Stimulated activated CD4-positive, alpha-beta T cell treated with anti-CD3 and anti-CD28 coated beads, Interleukin-1b, Interleukin-23, amount 100 ng/mL, for 1 hour (primary cell): Measurements from ENCODE around the gene CACNA1G.

ENCODE experiments used
- DNase-seq, 2 donors: peaks; one replicate each; pipeline ENCODE4 v3.0.0-alpha.2; 2020; ENCODE audit warnings: low read depth in 2 of 2

CACNA1G gene

DNA sequence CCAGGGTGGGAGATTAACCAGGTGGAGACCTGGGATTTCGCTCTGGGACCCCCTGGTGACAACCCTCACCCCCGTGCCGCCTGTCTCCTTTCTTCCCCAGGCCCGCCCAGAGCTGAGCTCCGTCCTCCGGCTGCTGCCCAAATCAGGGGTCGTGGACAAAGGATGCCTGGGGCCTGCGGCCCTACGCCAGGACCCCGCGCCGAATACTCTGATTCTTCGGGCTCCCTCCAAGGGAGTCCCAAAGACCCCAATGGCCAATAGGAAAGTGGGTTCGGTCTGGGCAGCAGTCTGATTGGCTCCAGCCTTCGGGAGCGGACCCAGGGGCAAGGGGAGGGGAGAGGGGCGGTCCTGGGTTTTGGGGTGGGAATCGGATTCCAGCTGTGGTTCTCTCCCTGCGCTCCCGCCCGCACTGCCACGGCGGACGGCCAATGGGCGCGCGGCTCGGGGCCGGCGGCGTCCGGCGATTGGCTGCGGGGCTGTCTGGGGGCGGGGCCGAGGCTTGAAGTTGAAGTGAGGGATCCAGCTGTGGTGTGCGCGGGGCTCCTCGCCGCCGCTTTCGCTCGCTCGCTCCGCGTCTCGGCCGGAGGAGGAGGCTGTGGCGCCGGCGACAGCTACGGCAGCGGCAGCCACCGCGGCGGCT is at the start of gene CACNA1G:
Gene CACNA1G, plus strand, starts transcription at position 531 of the 640 bp plus-strand sequence. CDS start 745 bp downstream, outside the sequence.
- peak; percentile 62 to 82 for DNase-seq

DNA sequence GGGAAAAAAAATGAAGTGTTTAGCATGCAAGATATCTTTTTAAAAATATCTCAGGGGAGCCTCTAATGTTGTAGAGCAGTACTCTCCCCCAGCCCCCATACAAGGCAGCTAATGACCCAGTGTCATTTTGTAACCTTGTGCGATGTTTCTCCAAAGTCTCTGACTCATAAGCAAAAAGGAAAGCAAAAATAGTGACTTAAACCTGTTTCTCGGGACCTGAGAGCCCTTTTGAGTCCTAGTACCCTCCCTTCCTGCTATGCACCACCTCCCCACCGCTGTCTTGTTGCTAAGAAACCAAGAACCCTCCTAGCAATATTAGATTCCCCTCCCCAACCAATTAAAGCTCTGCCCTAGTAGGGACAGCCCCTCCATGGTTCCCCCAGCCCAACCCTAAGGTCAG is 49.5 kb upstream of the CACNA1G start:
- DNase-seq = no peak

DNA sequence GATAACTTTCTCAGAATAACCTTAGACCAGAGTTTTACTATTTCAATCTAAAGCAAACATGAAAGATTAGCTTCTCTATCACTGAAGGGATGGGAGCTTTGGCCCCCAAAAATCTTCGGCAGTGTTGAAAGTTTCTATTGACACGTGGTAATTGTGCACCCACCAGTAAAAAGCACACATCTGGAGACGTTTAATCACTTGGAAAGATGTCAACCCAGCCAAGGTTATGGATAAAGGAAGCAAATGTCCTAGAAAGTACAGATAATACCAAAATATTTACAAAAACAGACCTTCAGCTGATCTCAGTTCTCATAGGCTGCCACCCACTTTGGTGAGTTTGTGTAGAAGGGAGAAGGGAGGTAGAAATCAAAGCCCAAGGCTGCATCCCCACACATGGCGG is 47.0 kb upstream of the CACNA1G start:
- no peak for DNase-seq

- no peak for DNase-seq
These were observed 46.1 kb upstream of the CACNA1G start for GRCh38 chr17:50514388-50514787.

DNA sequence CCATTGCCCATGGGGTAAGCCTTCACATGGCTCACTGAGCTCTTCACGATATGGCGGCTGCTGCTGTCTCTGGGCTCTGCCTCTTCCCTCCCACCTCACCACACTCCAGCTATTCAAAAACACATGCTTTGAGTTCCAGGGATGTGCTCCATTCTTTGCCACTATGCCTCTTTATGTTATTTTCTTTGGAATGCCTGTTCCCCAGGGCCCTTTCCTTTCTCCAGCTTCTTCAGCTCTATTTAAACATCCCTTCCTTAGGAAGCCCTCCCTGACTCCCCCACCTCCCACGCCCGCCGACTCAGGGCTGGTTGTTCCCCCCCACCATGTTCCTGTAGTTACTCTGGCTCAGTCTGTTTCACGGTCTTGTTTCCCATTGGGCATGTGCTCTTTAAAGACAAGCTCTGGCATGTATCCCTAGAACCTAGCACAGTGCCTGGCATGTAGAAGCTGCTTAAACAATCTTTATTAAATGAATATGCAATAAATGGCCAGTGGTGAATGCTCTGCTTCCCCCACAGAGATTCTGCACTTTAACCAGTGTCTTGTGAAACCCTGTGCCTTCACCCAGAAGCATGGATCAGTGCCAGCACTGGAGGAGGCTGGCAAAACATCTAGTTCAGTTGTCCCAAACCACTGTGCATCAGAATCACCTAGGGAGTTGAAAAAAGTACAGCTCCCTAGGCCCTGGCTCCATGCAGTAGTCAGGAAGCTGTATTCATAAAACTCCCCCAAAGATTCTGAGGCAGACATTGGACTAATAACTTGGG is 45.4 kb upstream of the CACNA1G start:
- no peak for DNase-seq

DNA sequence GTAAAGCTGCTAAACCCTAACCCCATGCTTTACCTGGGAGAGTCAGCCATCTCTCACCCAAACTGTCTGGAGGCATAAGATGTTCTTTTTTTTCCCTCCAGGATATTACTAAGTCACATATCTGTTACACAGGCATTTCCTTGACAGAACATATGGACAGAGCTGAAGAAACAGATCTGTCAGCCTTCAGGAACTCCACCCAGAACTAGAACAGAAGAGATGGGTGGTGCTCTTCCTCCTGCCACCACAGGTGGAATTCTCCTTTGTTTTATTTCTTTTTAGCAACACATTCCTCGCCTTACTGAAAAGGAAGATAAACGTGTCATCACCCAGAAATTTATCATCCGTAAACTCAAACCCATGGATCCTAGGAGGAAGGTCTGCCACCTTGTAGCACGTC is 43.5 kb upstream of the CACNA1G start:
- no peak for DNase-seq

DNA sequence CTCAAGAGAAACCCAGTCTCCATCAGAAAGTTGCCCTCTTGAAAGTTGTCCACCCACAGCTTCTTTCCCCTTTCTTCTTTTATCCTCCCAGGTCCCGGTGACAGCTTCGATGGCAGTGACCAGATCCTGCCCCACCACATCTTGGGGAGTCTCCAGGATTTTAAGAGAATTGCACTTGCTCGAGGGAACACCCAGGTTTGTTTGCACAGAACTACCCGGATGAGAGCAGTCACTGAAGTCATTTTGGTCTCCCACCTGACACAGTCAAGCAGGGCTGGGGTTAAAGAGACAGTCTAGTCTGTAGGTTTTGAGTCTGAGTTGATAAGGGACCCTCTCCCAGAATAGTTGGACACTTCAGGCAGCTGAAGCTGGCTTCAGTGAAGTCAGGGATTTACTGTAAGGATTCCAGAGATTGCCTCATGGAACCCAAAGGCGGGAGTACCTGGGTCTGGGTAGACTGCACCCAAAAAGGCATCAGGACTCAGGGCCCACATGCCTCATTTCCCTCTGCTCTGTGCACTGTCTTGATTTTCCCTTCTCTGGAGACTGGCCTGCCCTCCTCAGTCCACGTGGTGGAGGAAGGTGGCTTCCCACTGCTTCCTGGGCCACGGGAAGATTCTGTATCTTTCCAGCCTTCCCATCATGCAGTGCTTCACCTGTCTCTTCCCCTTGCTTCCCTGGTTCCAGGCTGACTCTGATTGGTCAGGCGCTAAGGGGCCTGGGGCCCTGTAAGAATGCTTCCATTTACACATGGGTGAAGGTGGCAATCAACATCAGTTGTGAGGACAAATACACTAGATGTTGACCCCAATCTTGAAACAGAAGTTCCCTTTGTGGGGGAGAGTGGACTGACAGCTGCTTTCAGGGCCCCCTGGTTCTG is 42.8 kb upstream of the CACNA1G start:
- DNase-seq = no peak

DNA sequence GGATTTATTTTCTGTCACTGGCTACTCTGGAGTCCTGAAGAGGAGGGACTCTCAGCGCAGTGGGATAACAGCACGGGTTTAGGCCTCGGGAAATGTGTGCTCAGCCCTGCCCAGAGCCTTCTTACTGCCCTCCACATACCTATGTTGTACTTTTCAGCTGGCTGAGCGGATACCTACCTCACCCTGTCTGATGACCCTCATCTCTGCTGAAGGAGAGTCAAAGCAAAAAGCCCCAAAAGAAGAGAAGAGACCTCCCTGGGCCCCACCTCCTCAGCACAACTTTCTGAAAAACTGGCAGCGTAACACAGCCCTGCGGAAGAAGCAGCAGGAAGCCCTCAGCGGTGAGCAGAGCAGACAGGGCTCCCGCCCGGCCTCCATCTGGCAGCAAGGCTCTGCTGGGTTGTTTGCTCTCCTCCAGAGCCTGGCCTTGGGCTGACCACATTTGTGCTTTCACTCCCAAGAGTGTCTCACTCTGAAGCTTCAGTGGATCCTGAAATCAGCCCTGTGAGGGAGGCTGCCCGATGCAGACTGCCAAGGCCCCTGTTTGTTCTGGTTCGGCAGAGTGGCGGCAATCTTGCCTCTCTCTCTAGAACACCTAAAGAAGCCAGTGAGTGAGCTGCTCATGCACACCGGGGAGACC is 42.0 kb upstream of the CACNA1G start:
- no peak for DNase-seq

- DNase-seq = no peak
These were observed 41.2 kb upstream of the CACNA1G start for GRCh38 chr17:50519141-50519834.

GRCh38 chr17:50520483-50520882 is 40.0 kb upstream of the CACNA1G start:
- no peak for DNase-seq

- no peak for DNase-seq
These were observed 39.0 kb upstream of the CACNA1G start for GRCh38 chr17:50521514-50521913.

DNA sequence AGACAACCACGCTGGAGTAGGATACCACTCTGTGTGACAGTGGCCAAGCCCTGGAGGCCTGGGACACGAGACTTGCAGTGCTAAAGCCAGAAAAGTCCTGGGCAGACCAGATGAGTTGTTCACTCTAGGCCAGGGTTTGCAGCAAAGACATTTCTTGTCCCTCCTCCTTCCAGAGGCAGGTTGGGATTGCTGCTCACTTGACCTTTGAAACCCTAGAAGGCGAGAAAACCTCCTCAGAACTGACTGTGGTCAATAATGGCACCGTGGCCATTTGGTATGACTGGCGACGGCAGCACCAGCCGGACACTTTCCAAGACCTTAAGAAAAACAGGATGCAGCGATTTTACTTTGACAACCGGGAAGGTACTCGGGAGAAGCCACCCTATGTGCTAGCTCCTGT is 37.7 kb upstream of the CACNA1G start:
- DNase-seq = no peak

DNA sequence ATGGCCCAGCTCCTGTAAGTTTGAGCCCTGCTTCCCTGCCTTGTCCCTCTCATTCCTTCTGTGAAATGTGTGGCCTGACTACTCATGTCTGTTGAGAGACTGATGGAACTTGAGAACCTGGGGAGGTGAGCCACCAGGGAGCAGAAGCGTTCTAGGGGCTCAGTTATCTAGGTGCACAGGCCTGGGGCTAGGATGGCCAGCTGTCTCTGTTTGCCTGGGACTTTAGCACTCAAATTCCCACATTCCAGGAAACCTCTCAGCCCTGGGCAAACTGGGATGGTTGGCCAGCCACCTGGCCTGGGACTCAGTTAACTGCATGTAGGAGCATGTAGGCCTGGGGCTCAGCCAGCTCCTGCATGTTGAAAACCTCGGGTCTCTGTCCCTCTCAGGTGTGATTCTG is 37.3 kb upstream of the CACNA1G start:
- no peak for DNase-seq

DNA sequence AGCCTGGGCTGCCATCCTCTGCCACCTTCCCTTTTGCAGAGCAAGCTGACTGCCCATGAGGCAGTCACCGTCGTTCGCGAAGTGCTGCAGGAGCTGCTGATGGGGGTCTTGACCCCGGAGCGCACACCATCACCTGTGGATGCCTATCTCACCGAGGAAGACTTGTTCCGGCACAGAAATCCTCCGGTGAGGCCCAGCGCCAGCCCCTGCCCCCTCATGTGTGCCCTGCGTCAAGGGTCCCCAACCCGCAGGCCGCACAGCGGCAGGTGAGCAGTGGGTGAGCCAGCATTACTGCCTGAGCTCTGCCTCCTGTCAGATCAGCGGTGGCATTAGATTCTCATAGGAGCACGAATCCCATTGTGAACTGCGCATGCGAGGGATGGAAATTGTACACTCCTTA is 35.7 kb upstream of the CACNA1G start:
- no peak for DNase-seq

DNA sequence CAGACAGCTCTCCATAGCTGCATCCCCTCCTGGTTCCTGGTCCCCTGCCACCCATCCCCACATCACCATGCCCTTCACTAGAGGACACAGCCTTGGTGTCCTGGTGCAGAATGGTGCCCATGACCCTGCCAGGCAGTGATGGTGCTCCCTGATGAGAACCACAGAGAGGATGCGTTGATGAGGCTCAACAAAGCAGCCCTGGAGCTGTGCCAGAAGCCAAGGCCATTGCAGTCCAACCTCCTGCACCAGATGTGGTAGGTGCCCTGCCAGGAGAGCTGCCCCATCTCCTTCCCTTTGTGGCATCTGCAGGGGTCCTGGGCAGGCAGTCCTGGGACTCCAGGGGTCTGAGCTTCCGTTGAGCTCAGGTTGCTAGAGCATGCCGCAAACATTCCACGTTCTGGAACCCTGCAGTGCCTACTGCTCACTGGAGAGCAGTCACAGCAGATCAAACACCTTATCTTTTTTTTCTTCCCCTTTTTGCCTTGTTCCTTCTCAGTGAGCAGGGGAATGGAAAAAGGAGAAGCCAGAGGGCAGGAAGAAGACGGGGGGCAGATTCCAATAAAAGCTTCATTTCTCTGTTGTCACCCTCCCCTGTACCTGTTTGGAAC is 33.3 kb upstream of the CACNA1G start:
- no peak for DNase-seq

DNA sequence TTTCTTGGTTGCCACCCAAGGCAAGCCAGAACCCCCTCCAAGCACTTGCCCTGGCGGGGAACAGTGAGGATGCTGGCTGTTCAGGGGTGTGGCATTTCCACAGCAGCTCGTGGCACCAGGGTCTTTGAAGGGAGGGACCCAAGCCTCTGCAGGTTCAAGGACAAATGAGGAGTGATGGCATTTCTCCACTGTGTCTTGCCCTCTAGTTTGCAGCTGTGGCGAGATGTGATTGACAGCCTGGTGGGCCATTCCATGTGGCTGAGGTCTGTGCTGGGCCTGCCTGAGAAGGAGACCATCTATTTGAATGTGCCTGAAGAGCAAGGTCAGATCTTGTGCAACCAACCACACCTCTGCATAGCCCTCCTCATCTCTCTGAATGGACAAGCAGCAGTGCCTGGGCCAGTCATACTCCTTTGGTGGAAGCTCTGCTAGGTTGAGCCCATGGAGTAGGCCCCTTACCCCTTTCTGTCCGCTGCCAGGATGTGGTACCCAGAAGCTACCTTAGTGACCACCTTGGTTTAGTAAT is 32.5 kb upstream of the CACNA1G start:
- DNase-seq = no peak

- DNase-seq = no peak
These were observed 30.7 kb upstream of the CACNA1G start for GRCh38 chr17:50529849-50530248.

DNA sequence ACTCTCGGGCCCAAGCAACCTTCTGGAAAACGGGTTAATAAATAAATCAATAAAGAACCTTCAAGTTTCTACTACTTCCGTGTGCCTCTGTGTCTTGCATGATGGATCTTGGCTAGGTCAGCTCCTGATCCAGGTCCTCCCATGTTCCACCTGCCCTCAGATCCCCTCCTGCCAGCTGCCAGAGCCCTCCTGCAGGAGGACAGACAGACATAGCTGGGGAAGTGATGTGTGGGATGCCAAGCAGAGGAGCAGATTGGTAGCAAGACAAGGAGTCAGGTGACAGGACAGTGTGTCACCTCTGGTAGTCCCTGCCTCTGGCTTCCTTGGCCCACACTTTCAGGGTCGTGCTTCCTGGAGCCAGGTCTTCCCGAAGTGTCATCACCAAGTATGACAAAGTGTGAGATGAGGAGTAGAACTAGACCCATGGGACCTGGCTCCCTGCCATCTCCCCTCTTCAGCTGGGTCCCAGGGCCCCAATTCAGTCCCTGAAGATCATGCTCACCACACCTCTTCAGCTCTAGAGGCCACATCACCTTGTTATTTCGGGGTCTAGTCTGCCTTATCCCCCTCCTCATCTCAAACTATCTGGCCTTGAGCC is 29.0 kb upstream of the CACNA1G start:
- no peak for DNase-seq

DNA sequence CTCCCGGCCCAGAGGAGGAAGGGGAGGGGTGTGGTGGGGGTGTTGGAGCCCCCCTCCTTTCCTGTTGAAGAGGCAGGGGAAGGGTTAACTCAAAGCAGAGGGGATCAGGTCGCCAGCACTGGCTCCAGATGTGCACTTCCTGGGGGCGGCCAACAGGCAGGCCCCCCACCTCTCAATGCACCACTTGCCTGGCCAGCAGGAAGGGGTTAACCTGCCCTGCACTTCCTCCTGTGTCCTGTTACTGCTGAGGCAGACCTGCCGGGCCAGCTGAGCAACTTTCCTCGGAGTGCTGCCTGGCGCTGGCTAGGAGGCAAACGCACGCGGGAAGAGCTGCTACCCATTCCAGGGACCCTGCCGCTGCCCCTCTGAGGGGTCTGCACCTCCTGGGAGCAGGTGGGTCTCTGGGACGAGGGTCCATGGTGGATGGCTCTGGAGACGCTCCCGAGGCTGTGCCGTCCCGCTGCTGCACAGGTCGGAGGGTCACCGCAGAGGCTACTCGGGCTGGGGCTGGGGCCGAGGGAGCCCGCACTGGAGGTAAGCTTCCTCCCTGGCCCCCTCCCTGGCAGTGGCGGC is 28.0 kb upstream of the CACNA1G start, which contains the start of gene EPN3:
Gene EPN3, plus strand, starts transcription at position 284 of the 573 bp plus-strand sequence. CDS start 3,822 bp downstream, outside the sequence.
- DNase-seq = no peak

DNA sequence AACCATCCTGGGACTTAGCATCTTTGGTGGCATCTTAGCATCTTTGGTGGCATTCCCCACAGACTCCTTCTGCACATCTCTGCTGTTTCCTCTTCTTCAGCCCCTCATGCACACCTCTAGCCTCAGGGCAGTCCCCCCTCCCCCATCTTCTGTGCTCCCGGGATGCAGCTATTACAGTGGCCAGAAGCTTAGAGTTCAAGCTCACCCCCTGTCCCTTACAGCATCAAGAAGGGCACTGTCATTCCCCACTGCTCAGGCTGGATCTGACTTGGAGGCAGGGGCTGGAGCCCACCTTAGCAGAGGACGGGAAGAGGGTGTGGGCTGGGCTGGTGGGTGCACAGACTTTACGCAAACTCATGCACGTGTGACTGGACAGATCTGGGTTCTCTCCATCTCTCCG is 27.3 kb upstream of the CACNA1G start:
- no peak for DNase-seq
